Stimulated activated CD4-positive, alpha-beta T cell treated with anti-CD3 and anti-CD28 coated beads, Interleukin-12 subunit alpha, Interleukin-12 subunit beta, amount 100 ng/mL, for 48 hours (primary cell): Measurements from ENCODE around the gene PCDHGC3.

ENCODE experiments used
- DNase-seq, 3 donors: peaks; one replicate each; pipeline ENCODE4 v3.0.0-alpha.2; 2020; ENCODE audit warnings: low read depth in 2 of 3, low spot score in 1 of 3

The PCDHGC3 gene

DNA sequence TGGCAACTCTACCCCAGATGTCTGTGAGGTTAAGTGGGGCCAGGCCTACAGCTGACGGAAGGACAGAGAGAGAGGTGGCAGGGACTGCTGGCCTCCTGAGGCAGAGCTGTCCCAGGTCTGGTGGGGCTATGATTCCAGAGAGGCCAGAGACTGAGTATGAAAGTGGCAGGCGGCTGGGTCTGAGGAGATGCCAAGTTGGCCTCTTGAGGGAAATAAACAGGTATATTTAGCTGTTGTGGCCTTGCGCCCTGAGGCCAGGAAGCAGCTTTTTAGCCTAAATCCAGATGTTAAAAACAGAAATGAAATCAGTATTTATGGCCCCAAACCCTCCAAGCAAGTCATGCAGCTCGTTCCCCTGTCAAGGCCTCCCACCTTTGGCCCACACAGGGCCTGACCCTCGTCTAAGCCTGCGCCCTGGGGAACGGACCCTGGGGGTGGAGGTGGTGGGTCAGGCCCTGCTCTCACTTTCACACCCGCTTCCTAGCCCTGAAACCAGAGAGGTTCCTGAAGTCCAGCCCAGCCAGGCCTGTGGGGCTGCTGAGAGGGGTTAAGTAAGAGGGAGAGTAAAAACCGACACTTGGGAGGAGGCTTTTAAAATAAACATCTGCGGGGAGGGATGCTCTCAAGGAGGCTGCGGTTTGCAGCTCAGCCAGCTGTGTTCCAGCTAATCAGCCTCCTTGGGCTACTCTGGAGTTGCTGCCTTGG lies 31.8 kb downstream of the PCDHGC3 start:
- no peak for DNase-seq

DNA sequence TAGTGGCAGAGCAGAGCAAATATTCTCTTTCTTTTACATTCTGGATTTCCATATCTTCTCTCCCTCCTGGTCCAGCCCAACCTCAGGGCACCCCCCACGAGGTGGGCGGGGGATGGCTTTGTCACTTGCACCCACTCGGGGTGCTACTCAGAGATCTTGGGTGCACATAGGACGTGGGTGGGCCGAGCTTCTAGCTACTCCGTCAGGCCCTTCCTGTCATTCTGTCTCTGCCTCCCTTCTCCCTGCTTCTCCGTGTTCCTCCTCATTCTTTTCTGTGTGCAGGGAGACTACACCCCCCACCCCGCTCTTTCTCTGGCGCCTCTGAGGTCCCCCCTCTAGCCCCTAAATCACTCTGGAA lies 32.7 kb downstream of the PCDHGC3 start:
- DNase-seq = no peak

DNA sequence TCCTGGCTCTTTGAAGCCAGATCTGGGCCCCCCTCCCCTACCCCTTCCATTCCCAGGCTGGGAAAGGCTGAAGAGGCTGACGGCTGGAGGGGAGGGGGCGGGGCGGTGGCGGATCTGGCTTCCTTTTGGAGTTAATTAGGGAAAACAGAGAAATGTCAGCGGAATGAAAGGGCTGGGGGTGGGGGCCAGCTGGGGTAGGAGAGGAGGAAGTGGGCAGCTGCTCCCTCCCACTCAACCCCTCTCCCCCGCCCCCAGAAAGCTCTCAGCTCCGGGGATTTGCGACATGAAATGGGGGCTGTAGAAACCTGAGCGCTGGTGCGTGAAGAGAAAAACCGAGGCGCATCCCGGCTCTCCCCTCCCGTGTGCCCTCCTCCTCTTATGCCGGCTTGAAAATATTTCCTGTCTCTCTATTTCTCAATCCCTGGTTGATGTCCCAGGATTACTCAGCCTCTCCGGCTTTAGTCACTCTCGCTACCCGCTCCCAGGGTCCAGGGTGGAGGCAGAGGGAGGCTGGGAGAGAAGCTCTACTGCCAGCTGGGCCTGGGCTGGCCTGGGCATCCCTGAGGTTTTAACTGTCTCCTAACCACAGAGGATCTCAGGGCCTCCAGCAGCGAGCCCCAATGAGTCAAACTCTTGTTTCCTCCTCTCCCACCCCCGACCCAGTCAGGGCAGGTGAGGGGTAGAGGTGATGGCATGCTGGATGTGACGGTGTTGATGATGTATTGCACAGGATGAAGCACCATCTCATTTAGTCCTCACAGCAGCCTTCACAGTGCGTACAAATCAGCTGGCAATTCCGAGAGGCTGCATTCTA lies 33.2 kb downstream of the PCDHGC3 start:
- no peak for DNase-seq

DNA sequence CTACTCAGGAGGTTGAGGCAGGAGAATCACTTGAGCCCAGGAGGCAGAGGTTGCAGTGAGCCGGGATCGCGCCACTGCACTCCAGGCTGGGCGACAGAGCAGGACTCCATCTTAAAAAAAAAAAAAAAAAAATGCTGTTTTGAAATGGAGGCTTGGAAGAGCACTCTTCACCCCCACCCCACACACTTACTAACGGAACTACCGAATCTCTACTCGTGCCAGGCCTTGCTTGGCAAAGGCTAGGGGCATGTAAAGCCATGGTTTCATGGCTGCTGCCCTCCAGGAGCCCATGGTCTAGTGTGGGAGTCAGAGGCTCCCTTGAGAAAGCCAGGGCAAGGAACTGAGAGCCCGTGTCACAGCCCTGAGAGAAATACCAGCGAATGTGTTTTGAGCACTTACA lies 34.4 kb downstream of the PCDHGC3 start:
- no peak for DNase-seq

DNA sequence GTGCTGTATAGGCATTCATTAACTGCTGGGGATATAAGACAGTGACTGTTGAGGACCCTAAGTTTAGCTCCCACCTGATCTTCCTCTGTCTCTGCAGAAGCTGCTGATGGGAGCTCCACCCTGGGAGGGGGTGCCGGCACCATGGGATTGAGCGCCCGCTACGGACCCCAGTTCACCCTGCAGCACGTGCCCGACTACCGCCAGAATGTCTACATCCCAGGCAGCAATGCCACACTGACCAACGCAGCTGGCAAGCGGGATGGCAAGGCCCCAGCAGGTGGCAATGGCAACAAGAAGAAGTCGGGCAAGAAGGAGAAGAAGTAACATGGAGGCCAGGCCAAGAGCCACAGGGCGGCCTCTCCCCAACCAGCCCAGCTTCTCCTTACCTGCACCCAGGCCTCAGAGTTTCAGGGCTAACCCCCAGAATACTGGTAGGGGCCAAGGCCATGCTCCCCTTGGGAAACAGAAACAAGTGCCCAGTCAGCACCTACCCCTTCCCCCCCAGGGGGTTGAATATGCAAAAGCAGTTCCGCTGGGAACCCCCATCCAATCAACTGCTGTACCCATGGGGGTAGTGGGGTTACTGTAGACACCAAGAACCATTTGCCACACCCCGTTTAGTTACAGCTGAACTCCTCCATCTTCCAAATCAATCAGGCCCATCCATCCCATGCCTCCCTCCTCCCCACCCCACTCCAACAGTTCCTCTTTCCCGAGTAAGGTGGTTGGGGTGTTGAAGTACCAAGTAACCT lies 35.3 kb downstream of the PCDHGC3 start:
- DNase-seq = no peak

DNA sequence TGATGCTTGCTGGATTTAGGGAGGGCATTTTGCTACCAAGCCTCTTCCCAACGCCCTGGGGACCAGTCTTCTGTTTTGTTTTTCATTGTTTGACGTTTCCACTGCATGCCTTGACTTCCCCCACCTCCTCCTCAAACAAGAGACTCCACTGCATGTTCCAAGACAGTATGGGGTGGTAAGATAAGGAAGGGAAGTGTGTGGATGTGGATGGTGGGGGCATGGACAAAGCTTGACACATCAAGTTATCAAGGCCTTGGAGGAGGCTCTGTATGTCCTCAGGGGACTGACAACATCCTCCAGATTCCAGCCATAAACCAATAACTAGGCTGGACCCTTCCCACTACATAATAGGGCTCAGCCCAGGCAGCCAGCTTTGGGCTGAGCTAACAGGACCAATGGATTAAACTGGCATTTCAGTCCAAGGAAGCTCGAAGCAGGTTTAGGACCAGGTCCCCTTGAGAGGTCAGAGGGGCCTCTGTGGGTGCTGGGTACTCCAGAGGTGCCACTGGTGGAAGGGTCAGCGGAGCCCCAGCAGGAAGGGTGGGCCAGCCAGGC lies 36.1 kb downstream of the PCDHGC3 start:
- DNase-seq = no peak

DNA sequence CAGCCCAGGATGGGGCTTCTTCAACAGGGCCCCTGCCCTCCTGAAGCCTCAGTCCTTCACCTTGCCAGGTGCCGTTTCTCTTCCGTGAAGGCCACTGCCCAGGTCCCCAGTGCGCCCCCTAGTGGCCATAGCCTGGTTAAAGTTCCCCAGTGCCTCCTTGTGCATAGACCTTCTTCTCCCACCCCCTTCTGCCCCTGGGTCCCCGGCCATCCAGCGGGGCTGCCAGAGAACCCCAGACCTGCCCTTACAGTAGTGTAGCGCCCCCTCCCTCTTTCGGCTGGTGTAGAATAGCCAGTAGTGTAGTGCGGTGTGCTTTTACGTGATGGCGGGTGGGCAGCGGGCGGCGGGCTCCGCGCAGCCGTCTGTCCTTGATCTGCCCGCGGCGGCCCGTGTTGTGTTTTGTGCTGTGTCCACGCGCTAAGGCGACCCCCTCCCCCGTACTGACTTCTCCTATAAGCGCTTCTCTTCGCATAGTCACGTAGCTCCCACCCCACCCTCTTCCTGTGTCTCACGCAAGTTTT lies 36.7 kb downstream of the PCDHGC3 start:
- DNase-seq = peak; percentile 78 to 90 (median 81)

DNA sequence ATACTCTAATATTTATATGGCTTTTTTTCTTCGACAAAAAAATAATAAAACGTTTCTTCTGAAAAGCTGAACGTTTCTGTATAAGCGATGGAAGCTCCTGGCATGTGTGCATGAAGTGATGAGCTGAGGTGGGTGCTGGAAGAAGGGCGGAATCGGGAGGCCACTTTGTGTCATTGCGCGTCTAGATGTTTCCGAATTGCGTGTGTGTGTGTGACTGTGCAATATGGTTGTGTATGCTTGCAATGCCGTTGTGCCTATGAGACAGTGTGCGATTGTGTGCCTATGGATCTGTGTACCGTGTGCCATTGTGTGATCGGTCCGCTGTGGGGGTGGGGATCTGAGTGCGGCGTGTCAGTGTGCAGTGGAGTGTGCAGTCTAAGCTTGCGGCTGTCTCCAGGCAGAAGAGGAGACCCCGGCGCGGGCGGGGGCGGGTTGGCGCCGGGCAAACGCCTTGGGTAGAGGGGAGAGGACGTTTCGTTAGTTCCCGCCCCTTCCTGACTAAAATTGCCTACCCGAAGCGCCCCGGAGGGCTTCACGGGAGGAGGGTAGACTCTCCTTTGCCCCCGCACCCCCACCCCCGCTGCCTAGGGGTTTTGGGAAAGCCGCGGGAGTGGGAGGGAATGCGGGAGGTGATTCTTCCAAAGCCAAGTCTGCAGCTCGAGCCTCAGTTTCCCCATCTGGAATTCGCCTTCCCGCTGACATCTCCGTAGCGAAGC lies 37.3 kb downstream of the PCDHGC3 start:
- peak in 1 of 3 donors; percentile 27 for DNase-seq

DNA sequence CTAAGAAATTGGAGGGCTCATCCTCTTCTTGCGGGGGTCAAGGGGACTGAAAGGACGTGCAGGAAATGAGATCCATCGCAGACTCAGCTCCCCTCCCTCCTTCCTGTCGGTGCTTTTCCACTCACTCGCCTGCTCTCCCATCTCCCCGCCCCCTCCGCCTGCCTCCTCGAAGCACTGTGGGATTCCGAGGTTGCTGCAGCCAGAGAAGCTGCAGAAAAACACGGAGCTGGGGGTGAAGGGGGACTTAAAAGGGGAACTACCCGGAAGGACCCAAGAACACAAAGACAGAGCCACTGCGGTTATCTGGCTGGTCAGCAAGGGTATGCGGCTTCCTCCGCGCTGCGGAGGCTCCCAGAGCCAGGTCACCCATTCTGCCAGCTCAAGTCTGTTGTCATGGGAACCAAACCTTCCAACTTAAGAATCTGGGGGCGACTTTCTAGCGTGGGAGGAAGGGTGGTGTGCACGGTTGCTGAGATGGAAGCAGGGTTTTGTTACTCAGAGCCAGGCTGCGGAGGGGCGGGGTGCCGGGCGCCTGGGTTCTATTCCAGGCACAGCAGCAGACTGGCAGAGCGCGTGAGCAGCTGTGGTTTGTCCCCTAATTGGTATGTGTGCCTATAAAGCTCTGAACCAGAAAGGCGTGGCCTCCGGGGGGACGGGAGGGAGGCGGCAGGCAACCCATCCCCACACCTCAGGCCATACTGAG lies 38.0 kb downstream of the PCDHGC3 start:
- DNase-seq = peak; percentile 44 to 64 (median 48)

DNA sequence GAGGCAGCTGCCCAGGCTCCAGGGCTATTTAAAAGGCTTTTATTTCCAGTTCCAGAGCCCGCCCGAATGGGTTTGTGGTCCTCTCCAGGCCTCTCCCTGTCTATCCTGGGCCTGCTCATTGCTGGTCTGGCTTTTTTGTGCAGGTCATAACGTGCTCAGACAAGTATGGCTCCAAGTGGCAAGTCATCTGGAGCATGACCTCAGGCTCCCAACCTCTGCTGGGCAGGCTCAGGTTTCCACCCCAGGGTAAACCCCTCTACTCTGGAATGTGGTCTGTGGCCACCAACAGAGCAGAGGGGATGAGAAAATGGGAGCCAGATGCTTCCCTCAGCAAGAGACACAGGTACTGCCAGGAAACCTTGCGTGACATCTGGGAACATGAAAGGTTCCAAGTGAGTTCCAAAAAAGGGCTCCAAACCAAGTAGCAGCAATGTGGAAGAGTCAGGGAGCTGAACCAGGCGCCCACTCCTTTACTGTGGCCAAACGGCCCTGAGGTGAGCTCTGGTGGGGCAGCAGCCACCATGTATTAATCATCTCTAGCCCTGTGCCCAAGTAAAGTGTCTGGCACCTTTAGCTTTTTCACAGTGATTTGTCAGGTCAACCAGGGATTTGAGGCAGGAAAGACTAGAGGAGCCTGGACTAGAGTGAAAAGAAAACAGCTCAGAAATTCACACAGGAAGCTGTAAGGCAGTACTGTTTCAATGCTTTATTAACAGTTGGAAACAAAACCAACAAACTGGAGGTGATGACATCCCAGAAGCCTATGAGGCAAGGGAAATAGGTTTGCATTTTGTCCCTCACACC lies 38.8 kb downstream of the PCDHGC3 start:
- DNase-seq = no peak

DNA sequence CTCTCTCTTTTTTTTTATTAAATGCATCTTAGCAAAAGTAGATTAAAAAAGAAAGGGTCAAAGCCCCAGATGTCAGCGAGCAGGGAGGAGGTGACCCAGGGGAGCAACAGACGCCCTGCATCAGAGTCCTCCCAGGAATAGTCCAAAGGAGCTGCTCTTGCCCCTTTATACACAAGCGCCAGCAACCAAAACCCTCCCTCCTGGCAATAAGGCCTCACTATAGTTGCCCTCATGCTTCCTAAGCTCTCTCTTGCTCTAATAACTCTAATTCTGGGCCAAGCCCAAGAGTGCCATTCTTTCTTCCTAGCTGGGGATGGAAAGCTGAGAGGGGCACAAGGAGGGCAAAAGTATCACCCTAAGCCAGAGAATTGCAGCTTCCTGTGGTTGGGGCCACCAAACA lies 39.4 kb downstream of the PCDHGC3 start:
- no peak for DNase-seq

DNA sequence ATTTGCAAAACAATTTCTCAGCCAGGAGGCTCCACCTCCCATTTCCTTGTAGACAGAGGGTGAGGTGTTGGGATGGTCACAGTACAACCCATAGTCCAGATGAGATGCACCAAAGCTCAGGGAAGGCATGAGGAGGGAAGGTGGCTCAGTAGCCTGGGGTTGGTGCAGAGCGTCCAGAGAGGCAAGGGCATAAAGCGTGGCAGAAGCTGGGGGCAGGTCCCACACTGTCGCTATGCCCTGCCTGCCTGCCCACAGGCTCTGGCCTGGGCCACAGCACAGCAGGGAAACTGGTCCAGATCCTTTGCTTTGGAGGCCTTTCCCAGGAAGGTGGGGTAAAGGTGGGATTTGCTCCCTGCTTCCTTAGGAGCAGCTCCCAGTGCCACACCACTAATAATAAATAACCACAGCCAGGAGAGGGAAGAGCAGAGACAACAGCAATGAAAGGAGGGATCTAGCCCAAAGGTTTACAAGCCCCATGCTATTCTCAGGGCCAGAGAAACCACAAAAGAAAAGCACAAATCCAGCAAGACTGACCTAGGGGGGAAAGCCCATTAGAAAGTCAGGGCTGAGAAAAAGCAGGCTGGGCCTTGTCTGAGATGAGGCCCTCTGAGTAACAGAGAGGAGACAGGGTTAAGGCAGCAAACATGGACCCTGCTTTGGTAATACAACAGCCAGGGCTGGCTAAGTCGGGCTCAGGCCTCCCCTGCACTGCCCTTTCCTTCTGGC lies 40.3 kb downstream of the PCDHGC3 start:
- no peak for DNase-seq

DNA sequence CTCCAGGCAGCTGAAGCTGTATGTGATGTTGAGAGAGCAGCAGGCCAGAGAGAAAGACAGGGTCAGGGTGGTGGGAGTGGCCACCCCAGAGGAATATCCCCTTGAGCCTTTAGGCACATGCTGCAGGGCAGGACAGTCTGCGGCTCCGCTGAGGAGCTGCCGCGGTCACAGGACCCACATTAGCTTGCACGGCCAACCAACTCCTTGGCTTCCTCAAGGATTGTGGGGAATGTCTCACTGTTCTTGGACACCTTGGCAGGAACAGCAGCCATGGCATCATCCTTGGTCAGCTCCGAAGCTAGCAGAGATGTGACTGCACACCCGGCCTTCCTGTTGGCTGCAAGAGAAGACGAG lies 40.9 kb downstream of the PCDHGC3 start:
- DNase-seq = no peak

DNA sequence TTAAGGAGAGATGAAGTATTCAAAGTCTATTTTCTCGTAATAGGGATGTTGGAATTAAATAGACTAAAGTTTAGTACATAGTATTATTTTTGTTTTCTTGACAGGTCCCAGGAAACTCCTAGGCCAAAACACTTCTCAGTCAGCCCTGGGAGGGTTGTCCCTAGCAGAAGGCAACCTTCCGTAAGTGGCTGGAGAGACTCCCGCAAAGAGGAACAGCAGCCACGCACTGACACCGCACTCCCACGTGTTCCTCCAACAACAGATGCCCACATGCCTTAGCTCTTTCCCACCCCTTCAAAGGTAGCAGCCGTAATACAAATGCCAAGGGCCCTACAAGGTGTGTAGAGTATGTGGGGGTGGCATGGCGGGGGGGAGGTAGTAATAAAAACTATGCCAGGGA lies 41.5 kb downstream of the PCDHGC3 start:
- DNase-seq = no peak

DNA sequence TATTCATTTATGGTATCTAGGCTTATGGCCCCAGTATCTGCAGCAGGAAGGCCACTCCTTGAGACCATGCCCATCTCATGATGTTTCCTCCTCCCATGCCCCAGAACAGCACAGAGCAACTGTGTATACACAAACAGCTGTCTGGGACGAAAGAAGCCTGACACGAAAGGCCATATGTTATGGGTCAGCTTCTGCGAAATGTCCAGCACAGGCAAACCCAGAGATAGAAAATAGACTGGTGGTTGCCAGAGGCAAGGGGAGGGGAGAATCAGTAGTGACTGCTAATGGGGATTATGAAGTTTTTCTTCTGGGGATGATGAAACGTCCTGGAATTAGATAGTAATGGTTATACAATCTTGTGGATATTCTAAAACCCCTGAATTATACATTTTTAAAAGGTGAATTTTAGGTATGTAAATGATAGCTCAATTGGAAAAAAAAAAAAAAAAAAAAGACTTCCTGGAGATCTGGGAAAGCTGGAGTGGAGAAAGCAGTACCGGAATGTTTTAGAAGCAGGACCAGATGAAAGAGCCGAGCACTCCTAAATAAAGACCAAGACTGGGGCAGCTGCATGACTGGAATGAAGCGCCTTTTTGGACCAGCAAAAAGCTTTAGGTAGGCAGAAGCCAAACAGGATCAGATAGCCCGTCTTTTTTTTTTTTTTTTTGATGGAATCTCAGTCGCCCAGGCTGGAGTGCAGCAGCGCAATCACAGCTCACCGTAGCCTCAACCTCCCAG lies 42.3 kb downstream of the PCDHGC3 start:
- no peak for DNase-seq

DNA sequence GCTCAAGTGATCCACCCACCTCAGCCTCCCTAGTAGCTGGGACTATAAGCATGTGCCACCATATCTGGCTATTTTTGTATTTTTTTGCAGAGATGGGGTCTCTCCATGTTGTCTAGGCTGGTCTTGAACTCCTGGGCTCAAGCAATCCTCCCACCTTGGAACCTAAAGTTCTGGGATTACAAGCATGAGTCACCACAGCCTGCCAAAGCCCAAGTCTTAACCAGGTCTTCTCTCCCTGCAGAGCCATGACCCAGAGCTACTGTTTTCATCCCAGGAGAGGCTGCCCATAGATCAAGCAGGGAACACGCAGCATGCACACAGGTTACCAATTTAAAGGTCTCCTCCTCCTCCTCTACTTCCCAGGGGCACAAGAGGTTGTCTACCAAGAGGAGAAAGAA lies 42.9 kb downstream of the PCDHGC3 start:
- no peak for DNase-seq

DNA sequence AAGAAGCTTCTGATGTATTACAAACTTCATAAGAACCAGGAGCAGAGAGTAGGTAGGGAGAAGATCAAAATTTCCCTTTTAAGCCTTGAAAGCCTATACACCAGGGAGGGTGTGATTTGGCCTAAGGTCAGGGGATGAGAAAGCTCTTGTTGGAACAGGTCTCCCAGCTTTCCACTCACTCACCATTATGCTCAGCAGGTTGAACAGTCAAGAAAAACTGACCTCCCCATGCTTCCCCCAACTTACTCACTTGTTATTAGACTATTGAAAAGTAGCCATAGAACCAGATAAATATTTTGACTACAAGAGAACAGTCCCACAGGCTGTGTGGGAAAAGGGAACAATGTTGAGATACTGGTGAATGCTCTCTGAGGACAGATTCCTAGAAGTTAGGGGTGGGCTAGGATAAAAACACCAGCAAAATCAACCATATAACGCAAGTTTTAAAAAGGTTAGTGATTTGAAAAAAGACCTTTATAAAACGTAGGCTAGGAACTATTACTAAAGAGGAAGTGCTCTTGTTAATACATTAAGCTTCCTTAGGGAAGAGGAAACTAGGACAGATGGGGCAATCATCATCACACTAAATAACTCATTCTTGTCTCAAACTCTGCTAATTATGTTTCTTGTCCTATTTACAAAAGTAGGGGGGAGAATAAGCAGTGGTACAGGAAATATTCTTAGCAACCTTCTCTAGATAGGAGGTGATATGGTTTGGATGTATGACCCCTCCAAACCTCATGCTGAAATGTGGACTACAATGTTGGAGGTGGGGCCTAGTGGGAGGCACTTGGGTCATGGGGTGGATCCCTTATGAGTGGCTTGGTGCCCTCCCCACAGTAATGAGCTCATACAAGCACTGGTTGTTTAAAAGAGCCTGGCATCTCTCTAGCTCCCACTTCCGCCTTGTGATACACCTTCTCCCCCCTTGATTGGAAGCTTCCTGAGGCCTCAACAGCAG lies 44.1 kb downstream of the PCDHGC3 start:
- no peak for DNase-seq
